ENCODE measurements around the gene MYOZ1.

GRCh38 chr10:73644015-73644743 lies 2.9 kb upstream of the MYOZ1 start:
- TF ChIP-seq POLR2A (IDR thresholded peaks at IDR 0.05; ENCODE audit: low read depth, low read length), result 0 out of 2 replicates have a peak, but pooled peaks have one; percentile 34
- TF ChIP-seq, protein P1, sequence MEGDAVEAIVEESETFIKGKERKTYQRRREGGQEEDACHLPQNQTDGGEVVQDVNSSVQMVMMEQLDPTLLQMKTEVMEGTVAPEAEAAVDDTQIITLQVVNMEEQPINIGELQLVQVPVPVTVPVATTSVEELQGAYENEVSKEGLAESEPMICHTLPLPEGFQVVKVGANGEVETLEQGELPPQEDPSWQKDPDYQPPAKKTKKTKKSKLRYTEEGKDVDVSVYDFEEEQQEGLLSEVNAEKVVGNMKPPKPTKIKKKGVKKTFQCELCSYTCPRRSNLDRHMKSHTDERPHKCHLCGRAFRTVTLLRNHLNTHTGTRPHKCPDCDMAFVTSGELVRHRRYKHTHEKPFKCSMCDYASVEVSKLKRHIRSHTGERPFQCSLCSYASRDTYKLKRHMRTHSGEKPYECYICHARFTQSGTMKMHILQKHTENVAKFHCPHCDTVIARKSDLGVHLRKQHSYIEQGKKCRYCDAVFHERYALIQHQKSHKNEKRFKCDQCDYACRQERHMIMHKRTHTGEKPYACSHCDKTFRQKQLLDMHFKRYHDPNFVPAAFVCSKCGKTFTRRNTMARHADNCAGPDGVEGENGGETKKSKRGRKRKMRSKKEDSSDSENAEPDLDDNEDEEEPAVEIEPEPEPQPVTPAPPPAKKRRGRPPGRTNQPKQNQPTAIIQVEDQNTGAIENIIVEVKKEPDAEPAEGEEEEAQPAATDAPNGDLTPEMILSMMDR (conservative IDR thresholded peaks at IDR 0.05; ENCODE audit: low read depth, low read length), result peak; percentile 90
- TF ChIP-seq RAD21 (IDR thresholded peaks at IDR 0.05; ENCODE audit: low read length), result peak; percentile 96
- TF ChIP-seq, protein P2, sequence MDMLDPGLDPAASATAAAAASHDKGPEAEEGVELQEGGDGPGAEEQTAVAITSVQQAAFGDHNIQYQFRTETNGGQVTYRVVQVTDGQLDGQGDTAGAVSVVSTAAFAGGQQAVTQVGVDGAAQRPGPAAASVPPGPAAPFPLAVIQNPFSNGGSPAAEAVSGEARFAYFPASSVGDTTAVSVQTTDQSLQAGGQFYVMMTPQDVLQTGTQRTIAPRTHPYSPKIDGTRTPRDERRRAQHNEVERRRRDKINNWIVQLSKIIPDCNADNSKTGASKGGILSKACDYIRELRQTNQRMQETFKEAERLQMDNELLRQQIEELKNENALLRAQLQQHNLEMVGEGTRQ (IDR thresholded peaks at IDR 0.05; ENCODE audit: low read depth, low read length), result no peak
- no peak for TF ChIP-seq CEBPB (IDR thresholded peaks at IDR 0.05; ENCODE audit: low read depth, low read length)
- TF ChIP-seq RFX5 (IDR thresholded peaks at IDR 0.05; ENCODE audit: low read depth, low read length), result no peak
- peak; percentile 96 for TF ChIP-seq SMC3 (IDR thresholded peaks at IDR 0.05; ENCODE audit: low read depth, low read length)
- TF ChIP-seq MXI1 (IDR thresholded peaks at IDR 0.05; ENCODE audit: borderline replicate concordance, low read depth, low read length), result no peak
- TF ChIP-seq MAZ (IDR thresholded peaks at IDR 0.05; ENCODE audit: borderline replicate concordance, low read depth, low read length), result no peak
- no peak for TF ChIP-seq ELK1 (IDR thresholded peaks at IDR 0.05; ENCODE audit: borderline replicate concordance, low read depth, low read length)
- no peak for TF ChIP-seq BHLHE40 (IDR thresholded peaks at IDR 0.05; ENCODE audit: low read depth, low read length)

Data from IMR-90 (cell line).